ENCODE measurements around the gene NEK3.
"Not testable (repeated sequence)": the region's sequence is repeated elsewhere in the genome, so short reads cannot be mapped to it uniquely, and the experiment has no call there.

Gene NEK3

DNA sequence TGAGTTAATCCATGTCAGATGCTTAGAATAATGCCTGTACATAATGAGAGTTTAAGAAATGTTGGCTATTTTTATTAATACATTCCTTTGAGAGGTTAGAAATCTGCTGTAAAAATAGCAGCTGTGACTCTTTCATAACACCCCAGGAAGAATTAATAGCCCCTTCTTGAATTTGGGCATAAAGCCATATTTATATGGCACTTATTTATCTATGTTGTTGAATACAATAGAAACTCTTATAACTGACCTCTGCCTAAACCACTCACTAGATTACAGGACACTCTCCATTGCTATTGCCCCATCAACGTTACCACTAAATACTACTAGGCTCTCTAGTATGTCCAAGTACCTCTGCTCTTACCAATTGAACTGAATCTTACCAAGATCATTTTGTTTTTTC is 46.8 kb downstream of the NEK3 start:
- DNase-seq = no peak

DNA sequence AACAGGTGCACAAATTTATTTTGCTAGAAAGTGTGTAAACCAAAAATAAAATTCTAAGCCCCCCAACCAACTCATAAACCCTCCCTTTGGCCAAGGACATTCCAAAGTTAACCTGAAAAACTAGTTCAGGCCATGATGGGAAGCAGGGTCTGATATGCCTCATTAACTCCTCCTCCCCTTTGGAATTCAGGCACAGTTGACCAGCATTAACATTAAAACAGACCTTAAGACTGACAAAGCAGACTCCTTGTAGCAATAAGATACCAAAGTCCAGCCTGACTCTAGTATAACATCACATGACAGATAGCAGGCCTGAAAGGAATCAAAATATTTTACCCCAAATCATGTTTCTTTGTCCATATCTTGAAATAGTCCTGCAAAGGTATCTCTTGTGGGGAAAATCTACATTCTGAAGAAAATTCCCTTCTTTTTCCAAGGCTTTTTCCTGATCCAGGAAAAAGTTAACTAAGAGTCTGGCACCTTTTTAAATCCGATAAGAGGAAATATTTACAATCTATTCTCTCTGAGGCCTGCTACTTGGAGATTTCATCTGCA is 50.2 kb downstream of the NEK3 start:
- DNase-seq = no peak

DNA sequence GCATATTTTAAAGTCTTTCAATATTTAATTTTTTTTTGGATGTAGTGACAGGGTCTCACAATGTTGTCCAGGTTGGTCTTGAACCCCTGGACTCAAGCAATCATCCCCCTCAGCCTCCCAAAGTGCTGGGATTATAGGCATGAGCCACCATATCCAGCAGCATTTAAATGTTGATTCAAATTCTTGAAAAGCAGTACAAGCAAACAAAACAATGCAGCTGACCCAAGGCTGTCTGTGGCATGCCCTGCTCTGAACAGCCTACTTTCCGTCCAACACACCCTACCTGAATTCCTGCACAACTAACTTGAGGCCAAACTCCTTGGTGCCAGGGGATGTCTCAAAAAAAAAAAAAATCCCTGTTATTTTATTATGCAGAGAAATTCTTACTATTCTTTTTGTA is 53.6 kb downstream of the NEK3 start:
- DNase-seq = no peak

DNA sequence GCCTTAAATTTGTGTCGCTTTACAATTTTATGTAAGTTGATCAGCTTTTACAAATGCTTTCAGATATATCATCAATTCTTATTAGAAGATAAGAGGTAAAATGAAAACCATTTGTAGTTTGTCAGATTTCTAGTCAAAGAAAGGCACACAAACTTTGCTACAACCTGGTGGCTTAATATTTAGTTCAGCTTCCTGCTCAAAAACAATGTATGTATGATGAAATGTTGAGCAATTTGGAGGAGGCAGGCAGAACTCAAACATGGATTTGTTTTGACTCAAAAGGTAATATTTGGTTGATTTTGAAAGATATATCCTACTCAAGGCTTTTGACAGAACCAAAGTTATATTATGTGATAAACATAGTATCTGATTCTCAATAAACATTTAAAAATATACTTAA is 54.8 kb downstream of the NEK3 start:
- no peak for DNase-seq

DNA sequence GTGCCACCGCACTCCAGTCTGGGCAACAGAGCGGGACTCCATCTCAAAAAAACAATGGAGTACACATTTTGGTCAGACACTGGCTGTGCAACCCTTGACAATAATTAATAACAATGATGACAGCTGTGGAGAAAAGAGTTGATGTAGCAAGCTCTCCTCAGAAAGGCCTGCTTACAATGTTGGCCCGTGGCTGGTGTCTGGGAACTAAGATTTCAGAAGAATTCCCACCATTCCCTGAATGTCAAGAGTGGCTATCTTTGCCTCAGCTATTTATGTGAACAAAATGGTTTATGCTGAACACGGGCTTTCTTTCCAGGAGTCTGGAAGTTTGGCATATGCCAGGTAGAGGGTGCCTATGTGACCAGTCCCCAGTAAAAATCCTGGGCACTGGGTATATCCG is 56.0 kb downstream of the NEK3 start:
- no peak for DNase-seq

DNA sequence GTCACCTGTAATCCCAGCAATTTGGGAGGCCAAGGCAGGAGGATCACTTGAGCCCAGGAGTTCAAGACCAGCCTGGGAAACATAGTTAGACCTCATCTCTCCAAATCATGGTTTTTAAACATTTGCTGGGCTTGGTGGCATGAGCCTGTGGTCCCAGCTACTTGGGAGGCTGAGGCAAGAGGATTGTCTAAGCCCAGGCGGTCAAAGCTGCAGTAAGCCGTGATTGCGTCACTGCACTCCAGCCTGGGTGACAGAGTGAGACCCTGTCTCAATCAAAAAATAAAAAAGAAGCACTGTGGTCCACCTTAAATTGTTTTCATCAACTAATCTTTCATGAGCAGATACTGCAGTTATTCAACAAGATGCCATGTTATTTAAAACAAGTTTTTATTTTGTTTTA is 57.0 kb downstream of the NEK3 start:
- not testable (repeated sequence) for DNase-seq

DNA sequence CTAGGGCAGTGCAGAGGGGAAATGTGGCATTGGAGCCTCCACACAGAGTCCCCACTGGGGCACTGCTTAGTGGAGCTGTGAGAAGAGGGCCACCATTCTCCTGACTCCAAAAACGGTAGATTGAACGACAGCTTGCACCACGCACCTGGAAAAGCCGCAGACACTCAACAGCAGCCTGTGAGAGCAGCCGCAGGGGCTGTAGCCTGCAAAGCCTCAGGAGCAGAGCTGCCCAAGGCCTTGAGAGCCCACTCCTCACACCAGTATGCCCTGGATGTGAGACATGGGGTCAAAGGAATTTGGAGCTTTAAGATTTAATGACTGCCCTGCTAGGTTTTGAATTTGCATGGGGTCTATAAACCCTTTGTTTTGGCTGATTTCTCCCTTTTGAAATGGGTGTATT is 62.2 kb downstream of the NEK3 start:
- DNase-seq = no peak

DNA sequence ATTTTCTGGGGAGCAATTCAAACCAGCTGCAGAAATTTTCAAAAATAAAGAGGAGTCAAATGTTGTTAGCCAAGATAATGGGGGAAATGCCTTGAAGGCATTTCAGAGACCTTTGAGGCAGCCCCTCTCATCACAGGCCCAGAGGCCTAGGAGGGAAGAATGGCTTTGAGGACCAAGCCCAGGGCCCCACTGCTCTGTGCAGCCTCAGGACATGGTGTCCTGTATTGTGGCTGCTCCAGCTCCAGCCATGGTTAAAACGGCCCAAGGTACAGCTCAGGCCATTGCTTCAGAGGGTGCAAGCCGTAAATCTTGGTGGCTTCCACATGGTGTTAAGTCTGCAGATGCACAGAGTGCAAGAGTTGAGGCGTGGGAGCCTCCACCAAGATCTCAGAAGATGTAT is 62.6 kb downstream of the NEK3 start:
- DNase-seq = no peak

DNA sequence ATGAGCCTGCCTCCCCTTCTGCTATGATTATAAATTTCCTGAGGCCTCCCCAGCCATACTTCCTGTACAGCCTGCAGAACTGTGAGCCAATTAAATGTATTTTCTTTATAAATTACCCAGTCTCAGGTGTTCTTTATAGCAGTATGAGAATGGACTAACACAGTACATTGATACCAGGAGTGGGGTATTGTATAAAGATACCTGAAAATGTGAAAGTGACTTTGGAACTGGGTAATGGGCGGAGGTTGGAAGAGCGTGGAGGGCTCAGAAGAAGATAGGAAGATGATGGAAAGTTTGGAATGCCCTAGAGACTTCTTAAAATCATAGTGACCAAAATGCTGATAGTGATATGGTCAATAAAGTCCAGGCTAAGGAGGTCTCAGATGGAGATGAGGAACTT is 63.3 kb downstream of the NEK3 start:
- no peak for DNase-seq

DNA sequence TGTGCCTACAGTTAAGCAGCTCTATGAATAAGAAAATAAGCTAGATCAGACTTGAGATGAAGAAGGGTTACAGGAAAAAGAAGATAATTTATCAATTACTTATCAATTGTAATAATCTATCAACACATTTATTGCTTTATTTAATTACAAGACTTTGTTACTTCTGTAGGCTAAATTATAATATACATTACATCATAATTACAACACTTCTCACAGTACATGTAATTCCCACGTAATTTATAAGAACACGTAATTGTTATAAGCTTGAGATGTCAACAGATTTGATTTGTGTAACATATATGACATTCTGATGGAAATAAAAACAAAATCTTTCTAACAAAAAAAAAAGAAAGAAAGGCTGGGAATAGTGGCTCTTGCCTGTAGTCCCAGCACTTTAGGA is 67.3 kb downstream of the NEK3 start:
- no peak for DNase-seq

DNA sequence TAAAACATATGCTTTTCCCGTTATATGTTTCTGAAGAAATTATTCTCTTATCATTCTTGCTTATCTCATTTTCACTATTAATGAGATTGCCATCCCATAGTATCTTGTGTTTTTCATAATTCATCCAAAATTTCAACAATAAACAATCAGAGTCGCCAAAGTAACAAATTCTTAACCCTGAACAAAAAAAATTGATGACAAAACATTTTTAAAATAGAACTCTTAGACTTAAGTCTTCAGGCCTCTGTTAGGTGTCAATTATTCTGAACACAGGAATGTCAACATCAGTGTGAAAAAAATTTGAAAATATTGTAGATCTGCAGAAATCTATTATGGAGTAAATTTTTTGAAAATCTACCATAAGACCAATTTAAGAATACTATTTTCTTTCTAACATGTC is 67.9 kb downstream of the NEK3 start:
- no peak for DNase-seq

DNA sequence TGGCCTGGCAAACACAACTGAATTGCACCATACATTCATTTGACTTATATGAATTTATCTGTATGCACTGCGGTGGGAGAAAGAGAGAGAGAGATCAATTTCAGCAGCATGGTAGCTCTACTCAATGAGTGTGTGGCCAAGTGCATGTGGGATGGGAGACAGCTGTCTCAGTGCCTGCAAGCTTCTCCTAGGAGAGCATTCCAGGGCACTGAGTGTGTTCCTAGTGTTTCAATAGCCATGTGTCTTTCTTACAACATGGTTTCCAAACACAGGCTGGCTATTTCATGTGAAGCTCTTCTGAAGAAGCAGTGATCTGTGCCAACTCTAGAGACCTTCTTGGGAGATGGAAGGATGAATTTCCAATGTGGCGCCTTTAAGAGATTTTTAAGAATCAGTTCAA is 74.0 kb downstream of the NEK3 start:
- no peak for DNase-seq

DNA sequence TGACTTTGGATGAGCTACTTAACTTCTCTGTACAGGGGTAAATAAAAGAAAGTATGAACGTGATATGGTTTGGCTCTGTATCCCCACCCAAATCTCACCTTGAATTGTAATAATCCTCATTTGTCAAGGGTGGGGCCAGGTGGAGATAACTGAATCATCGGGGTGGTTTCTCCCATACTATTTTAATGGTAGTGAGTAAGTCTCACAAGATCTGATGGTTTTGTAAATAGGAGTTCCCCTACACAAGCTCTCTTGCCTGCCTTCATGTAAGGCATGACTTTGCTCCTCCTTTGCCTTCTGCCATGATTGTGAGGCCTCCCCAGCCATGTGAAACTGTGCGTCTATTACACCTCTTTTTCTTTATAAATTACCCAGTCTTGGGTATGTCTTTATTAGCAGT is 74.4 kb downstream of the NEK3 start:
- not testable (repeated sequence) for DNase-seq

All from right forelimb (tissue), 1 donor.